ENCODE measurements around the gene ADARB1.
A peak's percentile ranks its signal among the peaks of the same experiment; 100 is the strongest.

Gene ADARB1

GRCh38 chr21:45224189-45224938, 150.0 kb downstream of the ADARB1 start:
- H3K27ac ChIP-seq, result peak overlapping the region; percentile 71
- no peak for TF ChIP-seq CTCF (conservative IDR thresholded peaks at IDR 0.05)

- H3K27ac ChIP-seq, result peak overlapping the region; percentile 71
- no peak for TF ChIP-seq CTCF (conservative IDR thresholded peaks at IDR 0.05)
Measured at GRCh38 chr21:45225041-45225740, 150.8 kb downstream of the ADARB1 start.

- peak overlapping the region; percentile 71 for H3K27ac ChIP-seq
- TF ChIP-seq CTCF (conservative IDR thresholded peaks at IDR 0.05), result peak; percentile 68
Measured at GRCh38 chr21:45225741-45226327, 151.5 kb downstream of the ADARB1 start.

- H3K27ac ChIP-seq, result peak overlapping the region; percentile 71
- TF ChIP-seq CTCF (conservative IDR thresholded peaks at IDR 0.05), result no peak
Measured at GRCh38 chr21:45226540-45227326, 152.4 kb downstream of the ADARB1 start.

- TF ChIP-seq CTCF (conservative IDR thresholded peaks at IDR 0.05), result no peak
Measured at GRCh38 chr21:45227735-45228134, 153.4 kb downstream of the ADARB1 start.

GRCh38 chr21:45228171-45228641, 153.8 kb downstream of the ADARB1 start:
- H3K27ac ChIP-seq, result no peak overlapping the region
- TF ChIP-seq CTCF (conservative IDR thresholded peaks at IDR 0.05), result no peak

More at GRCh38 chr21:45227735-45228134, 153.4 kb downstream of the ADARB1 start:
- no peak overlapping the region for H3K27ac ChIP-seq

Measured in VCaP (cell line).